Femur (tissue), 1 donor: ENCODE data around the gene ZNF608.

Experiments
- DNase-seq: peaks from one replicate; pipeline ENCODE4 v3.0.0-alpha.2; 2017

ZNF608 gene

GRCh38 chr5:124713595-124713994 is 32.8 kb downstream of the ZNF608 start:
- no peak for DNase-seq

GRCh38 chr5:124712731-124713305 is 33.6 kb downstream of the ZNF608 start:
- DNase-seq: no peak

- DNase-seq: no peak
These were observed 38.4 kb downstream of the ZNF608 start for GRCh38 chr5:124708086-124708485.

GRCh38 chr5:124707520-124707919 is 38.9 kb downstream of the ZNF608 start:
- DNase-seq: no peak

GRCh38 chr5:124706729-124707361 is 39.6 kb downstream of the ZNF608 start:
- DNase-seq: peak; percentile 91

- DNase-seq: no peak
These were observed 40.4 kb downstream of the ZNF608 start for GRCh38 chr5:124706051-124706450.

GRCh38 chr5:124705577-124705976 is 40.9 kb downstream of the ZNF608 start:
- no peak for DNase-seq

- DNase-seq: no peak
These were observed 41.7 kb downstream of the ZNF608 start for GRCh38 chr5:124704594-124705284.

GRCh38 chr5:124703995-124704394 is 42.4 kb downstream of the ZNF608 start:
- no peak for DNase-seq

- DNase-seq: no peak
These were observed 43.9 kb downstream of the ZNF608 start for GRCh38 chr5:124702525-124702924.

GRCh38 chr5:124701873-124702425 is 44.5 kb downstream of the ZNF608 start:
- DNase-seq: no peak

GRCh38 chr5:124701016-124701415 is 45.4 kb downstream of the ZNF608 start:
- no peak for DNase-seq

GRCh38 chr5:124700333-124700732 is 46.1 kb downstream of the ZNF608 start:
- DNase-seq: no peak

GRCh38 chr5:124698770-124699169 is 47.7 kb downstream of the ZNF608 start:
- DNase-seq: no peak

- peak; percentile 39 for DNase-seq
These were observed 48.4 kb downstream of the ZNF608 start for GRCh38 chr5:124697933-124698591.

GRCh38 chr5:124697501-124697900 is 48.9 kb downstream of the ZNF608 start:
- DNase-seq: no peak

- no peak for DNase-seq
These were observed 49.5 kb downstream of the ZNF608 start for GRCh38 chr5:124696898-124697297.
